Rectal smooth muscle tissue (tissue), 1 donor: Measurements from ENCODE around the gene RFTN2.
"Not testable (repeated sequence)": the region's sequence is repeated elsewhere in the genome, so short reads cannot be mapped to it uniquely, and the experiment has no call there.

Experiments used
- H3K27ac ChIP-seq: one replicate; pipeline ENCODE4 v1.7.0; 2013; ENCODE audit warnings: low read depth, low read length, inconsistent platforms
- H3K27me3 ChIP-seq: one replicate; pipeline ENCODE4 v1.7.0; 2013; ENCODE audit warnings: low read length; ENCODE audit not compliant: control insufficient read depth, insufficient read depth
- H3K36me3 ChIP-seq: one replicate; pipeline ENCODE4 v1.7.0; 2013; ENCODE audit warnings: low read length; ENCODE audit not compliant: control insufficient read depth, insufficient read depth
- H3K4me1 ChIP-seq: one replicate; pipeline ENCODE4 v1.7.0; 2013; ENCODE audit warnings: low read length; ENCODE audit not compliant: control insufficient read depth, insufficient read depth
- H3K4me3 ChIP-seq: one replicate; pipeline ENCODE4 v1.7.0; 2013; ENCODE audit warnings: low read length
- H3K9ac ChIP-seq: one replicate; pipeline ENCODE4 v1.7.0; 2013; ENCODE audit warnings: low read length

RFTN2 gene

DNA sequence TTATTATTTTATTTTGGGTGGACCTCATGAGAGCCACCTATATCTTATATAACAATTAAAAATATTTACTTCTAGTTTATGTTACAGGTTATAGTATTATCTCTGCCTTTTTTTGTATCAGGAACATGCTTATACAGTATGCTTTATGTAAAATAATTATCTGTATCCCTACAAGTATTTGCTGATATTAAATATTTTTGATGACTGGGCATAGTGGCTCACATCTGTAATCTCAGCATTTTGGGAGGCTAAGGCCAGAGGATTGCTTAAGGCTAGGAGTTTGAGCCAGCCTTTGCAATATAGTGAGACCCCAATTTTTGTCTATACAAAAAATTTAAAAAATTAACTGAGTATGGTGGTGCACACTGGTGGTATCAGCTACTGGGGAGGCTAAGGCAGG is 119.9 kb downstream of the RFTN2 start:
- no peaks in the 10 kb centered on the region for H3K36me3 ChIP-seq
- no peak overlapping the region for H3K27ac ChIP-seq

DNA sequence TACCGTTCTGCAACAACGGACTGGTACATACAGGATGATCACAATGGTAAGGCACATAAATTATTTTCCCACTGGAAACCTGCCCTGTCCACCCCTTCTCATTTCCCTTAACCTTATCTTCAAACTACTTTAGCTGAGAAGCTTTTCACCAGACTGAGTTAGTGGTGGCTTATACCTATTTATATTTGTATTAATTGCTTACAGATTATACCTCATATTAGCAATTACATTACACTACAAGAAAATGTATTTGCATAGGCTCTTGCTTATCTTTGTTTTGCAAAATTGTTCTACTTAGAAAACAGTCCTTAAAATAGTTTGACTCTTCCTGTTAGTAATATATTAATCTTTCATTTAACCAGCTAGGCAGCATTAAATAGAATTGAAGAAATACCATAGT is 124.1 kb downstream of the RFTN2 start:
- H3K36me3 ChIP-seq, H3K4me1 ChIP-seq, H3K4me3 ChIP-seq, H3K27me3 ChIP-seq, H3K27ac ChIP-seq, H3K9ac ChIP-seq: not testable (repeated sequence)

More for the DNA sequence above, 119.9 kb downstream of the RFTN2 start:
- Histone ChIP-seq H3K4me1 (peaks cover 2% of the 10 kb centered on the region), H3K9ac (no peak overlapping the region), H3K27me3 (no peaks in the 10 kb centered on the region), H3K4me3 (no peak overlapping the region)

DNA sequence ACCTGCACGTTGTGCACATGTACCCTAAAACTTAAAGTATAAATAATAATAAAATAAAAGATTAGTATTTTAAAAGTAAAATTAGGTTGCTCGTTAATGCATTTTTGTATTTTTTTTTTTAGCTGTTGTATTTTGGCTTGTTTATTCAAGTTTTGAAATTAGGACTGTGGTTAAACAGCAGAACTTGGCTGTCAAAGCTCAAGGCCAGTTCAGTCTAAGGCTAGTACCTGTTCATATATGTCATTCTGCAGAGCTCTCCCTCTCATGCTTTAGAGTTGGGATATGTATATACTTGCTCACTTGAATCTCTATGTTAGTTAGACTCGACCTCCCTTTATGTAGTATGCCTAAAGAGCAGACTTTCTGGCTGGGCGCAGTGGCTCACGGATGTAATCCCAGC is 126.8 kb downstream of the RFTN2 start:
- Histone ChIP-seq H3K36me3 (peaks cover 4% of the 10 kb centered on the region), H3K9ac (no peak overlapping the region), H3K27me3 (no peaks in the 10 kb centered on the region), H3K27ac (no peak overlapping the region), H3K4me1 (no peaks in the 10 kb centered on the region), H3K4me3 (no peak overlapping the region)

DNA sequence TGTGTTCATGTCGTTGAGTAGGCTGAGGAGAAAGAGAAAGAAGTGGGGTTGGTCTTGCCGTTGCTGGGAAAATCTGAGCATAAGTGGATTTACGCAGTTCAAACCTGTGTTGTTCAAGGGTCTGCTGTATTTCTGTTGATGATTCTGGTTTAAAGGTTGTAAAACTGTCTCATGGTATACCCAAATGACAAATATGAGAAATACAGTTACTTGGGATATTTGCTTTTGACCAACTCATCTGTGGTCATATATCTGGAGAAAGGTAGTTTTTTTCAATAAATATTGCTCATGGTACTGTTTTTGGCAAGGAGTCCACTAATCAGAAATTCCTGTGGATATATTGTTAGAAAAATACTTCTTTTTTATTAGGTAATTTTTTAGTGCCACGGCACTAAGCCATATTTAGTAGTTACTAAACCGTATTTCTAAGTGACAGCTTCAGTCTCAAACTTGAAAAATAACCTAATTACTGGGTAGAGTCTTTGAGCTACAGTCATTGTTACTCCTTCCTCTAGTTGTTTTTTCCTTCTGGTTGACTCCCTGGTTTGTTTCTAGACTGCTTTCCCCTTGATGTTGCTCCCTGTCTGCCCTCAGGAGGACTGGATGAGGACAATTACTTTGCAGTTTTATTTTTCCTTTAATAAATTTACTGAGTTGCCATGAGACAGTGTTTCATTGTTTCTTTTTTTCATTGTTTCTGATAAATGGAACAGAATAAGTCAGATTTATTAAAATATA is 128.1 kb downstream of the RFTN2 start:
- Histone ChIP-seq H3K27me3 (no peaks in the 10 kb centered on the region), H3K4me1 (no peaks in the 10 kb centered on the region), H3K27ac (no peak overlapping the region), H3K36me3 (peaks cover 4% of the 10 kb centered on the region), H3K4me3 (no peak overlapping the region), H3K9ac (no peak overlapping the region)

DNA sequence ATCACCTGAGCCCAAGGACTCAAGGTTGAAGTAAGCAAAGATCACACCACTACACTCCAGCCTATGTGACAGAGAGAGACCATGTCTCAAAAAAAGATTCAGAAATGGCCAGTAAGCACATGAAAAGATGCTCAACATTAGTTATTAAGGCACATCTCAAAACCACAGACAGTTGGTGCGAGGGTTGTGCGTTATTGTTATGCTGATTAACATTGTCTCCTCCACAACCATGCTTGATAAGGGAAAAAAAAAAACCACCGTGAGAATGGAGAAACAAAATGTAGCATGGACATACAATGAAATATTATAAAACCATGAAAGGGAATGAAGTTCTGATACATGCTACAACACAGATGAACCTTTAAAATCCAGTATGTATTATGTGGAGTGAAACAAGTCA is 132.2 kb downstream of the RFTN2 start:
- H3K4me3 ChIP-seq: no peak overlapping the region
- H3K36me3 ChIP-seq: peaks cover 4% of the 10 kb centered on the region
- no peaks in the 10 kb centered on the region for H3K27me3 ChIP-seq
- H3K9ac ChIP-seq: no peak overlapping the region
- no peak overlapping the region for H3K27ac ChIP-seq
- no peaks in the 10 kb centered on the region for H3K4me1 ChIP-seq

DNA sequence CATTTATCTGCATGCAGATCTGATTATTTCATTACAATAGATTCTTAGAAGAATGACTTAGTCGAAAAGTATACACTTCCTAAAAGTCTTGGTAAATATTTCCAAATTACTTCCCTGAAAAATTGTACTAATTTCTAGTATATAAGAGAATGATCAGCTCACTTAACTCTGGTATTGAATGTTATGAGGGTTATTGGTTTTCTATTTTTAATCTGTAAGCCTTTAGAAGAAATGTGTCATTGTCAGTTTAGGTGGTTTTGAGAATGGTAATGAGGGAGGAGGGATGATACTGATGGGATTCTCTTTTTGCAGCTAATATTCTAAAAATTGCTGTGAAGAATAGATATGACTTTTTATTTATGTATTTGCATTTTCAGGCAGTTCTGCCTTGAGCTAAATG is 135.7 kb downstream of the RFTN2 start:
- H3K27me3 ChIP-seq: no peaks in the 10 kb centered on the region
- peaks cover 7% of the 10 kb centered on the region for H3K36me3 ChIP-seq
- no peaks in the 10 kb centered on the region for H3K4me1 ChIP-seq
- no peak overlapping the region for H3K27ac ChIP-seq
- H3K4me3 ChIP-seq: no peak overlapping the region
- H3K9ac ChIP-seq: no peak overlapping the region

DNA sequence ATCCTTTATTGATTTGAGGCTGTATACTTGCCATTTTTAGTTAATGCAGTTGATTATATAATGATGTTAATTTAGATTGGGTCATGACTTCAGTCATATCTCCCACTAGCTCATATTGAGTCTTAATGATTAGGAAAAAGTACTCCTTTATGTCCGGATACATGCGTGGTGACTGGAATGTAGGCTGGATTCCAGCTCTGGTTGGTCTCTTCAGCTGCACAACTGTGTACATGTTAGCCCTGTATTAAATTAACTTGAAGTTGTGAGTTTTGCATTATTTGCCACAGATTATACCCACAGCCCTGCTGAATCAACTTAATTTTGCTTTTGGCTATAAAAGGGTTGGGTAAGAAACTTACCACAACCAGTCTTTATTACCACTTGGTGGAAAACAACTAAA is 137.0 kb downstream of the RFTN2 start:
- no peak overlapping the region for H3K27ac ChIP-seq
- H3K4me1 ChIP-seq: no peaks in the 10 kb centered on the region
- H3K27me3 ChIP-seq: no peaks in the 10 kb centered on the region
- H3K4me3 ChIP-seq: no peak overlapping the region
- H3K36me3 ChIP-seq: peaks cover 6% of the 10 kb centered on the region
- H3K9ac ChIP-seq: no peak overlapping the region
